K562 treated with DMSO at 1 percent for 12 hours (cell line): Measurements from ENCODE around the gene NAPA. TPM values are rescaled to one million over a fixed set of nuclear protein-coding genes. Genes with fewer than 3 reads are reported as not detected.

ENCODE experiments used
- total RNA-seq: library from RNA; unstranded; fragments of 300-600 nt; gene quantifications from 2 replicates; pipeline ENCODE4 v1.2.3, GENCODE V29; 2022; ENCODE audit not compliant: insufficient read depth

NAPA gene
- 126 and 144 TPM in 2 replicates for total RNA-seq

GRCh38 chr19:47514869-47515588 is at the start of gene NAPA:
Gene NAPA (minus strand): TSS chr19:47515063. CDS start chr19:47514940, 123 bp downstream.

GRCh38 chr19:47483800-47484690 is 30.8 kb downstream of the NAPA start, which contains the start of gene KPTN:
Gene KPTN (minus strand): TSS chr19:47484219. CDS start chr19:47484160, 59 bp downstream.

GRCh38 chr19:47471733-47472457 is 43.0 kb downstream of the NAPA start, which contains the start of gene SLC8A2:
Gene SLC8A2 (minus strand): TSS chr19:47471893. CDS start chr19:47466403, 5,490 bp downstream.

Other genes with a start within 250 kb of the NAPA start
- 24.7 and 36.8 TPM in 2 replicates for gene INAFM1, start 240.2 kb downstream of the NAPA start, total RNA-seq
- 0.83 and 0.90 TPM in 2 replicates for gene C5AR1, start 205.2 kb downstream of the NAPA start, total RNA-seq
- 0.17 TPM in 1 of 2 replicates, not detected in the other for gene C5AR2, start 182.9 kb downstream of the NAPA start, total RNA-seq
- 10.3 and 16.7 TPM in 2 replicates for gene DHX34, start 165.7 kb downstream of the NAPA start, total RNA-seq
- gene MEIS3, start 95.5 kb downstream of the NAPA start, total RNA-seq = 4.2 and 5.2 TPM in 2 replicates
- gene SLC8A2, start 43.2 kb downstream of the NAPA start, total RNA-seq = 0.42 and 0.56 TPM in 2 replicates
- gene KPTN, start 30.8 kb downstream of the NAPA start, total RNA-seq = 6.4 and 8.5 TPM in 2 replicates
- 0.31 TPM in 1 of 2 replicates, not detected in the other for gene ZNF541, start 58.1 kb upstream of the NAPA start, total RNA-seq
- gene BICRA, start 94.1 kb upstream of the NAPA start, total RNA-seq = 3.5 and 8.5 TPM in 2 replicates
- 16.4 and 36.9 TPM in 2 replicates for gene EHD2, start 198.4 kb upstream of the NAPA start, total RNA-seq
- 1,091 and 1,101 TPM in 2 replicates for gene NOP53, start 230.5 kb upstream of the NAPA start, total RNA-seq